WERI-Rb-1 (cell line): ENCODE measurements around the gene TEX11.
"Not testable (repeated sequence)": the region's sequence is repeated elsewhere in the genome, so short reads cannot be mapped to it uniquely, and the experiment has no call there.

Source experiments
- DNase-seq: peaks from one replicate; pipeline ENCODE4 v3.0.0-alpha.2; 2020
- H3K27ac ChIP-seq: fragments of 250-450 bp; sonication (Bioruptor Pico); 2 replicates; pipeline ENCODE4 v1.5.1; 2020; ENCODE audit warnings: mild to moderate bottlenecking, moderate library complexity
- H3K27me3 ChIP-seq: fragments of 250-450 bp; sonication (Bioruptor Pico); 2 replicates; pipeline ENCODE4 v1.5.1; 2021; ENCODE audit warnings: mild to moderate bottlenecking, low read depth, moderate library complexity; ENCODE audit not compliant: insufficient read depth, severe bottlenecking
- H3K36me3 ChIP-seq: fragments of 250-450 bp; sonication (Bioruptor Pico); 2 replicates; pipeline ENCODE4 v1.5.1; 2020; ENCODE audit warnings: mild to moderate bottlenecking, moderate library complexity
- H3K4me3 ChIP-seq: 2 replicates; pipeline ENCODE4 v1.5.1; 2011; ENCODE audit warnings: low read depth, mild to moderate bottlenecking, control low read depth, low read length
- H3K9me3 ChIP-seq: fragments of 250-450 bp; sonication (Bioruptor Pico); 2 replicates; pipeline ENCODE4 v1.5.1; 2021; ENCODE audit warnings: mild to moderate bottlenecking, moderate library complexity; ENCODE audit not compliant: severe bottlenecking
- TF ChIP-seq, protein P1 (sequence below): IDR thresholded peaks from 2 replicates; pipeline ENCODE4 v1.5.1; 2011; ENCODE audit warnings: low read depth, mild to moderate bottlenecking, control low read depth, inconsistent platforms, low read length

TEX11 gene

DNA sequence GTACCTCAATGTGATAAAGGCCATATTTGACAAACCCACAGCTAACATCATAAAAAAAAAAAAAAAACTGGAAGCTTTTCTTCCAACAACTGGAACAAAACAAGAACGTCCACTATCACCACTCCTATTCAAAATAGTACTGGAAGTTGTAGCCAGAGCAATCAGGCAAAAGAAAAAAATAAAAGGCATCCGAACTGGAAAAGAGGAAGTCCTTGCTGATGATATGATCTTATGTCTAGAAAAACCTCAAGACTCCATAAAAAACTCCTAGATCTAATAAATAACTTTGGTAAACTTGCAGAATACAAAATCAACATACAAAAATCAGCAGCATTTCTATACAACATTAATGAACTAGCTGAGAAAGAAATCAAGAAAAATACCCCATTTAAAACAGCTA lies 134.3 kb downstream of the TEX11 start:
- TF ChIP-seq, protein P1, sequence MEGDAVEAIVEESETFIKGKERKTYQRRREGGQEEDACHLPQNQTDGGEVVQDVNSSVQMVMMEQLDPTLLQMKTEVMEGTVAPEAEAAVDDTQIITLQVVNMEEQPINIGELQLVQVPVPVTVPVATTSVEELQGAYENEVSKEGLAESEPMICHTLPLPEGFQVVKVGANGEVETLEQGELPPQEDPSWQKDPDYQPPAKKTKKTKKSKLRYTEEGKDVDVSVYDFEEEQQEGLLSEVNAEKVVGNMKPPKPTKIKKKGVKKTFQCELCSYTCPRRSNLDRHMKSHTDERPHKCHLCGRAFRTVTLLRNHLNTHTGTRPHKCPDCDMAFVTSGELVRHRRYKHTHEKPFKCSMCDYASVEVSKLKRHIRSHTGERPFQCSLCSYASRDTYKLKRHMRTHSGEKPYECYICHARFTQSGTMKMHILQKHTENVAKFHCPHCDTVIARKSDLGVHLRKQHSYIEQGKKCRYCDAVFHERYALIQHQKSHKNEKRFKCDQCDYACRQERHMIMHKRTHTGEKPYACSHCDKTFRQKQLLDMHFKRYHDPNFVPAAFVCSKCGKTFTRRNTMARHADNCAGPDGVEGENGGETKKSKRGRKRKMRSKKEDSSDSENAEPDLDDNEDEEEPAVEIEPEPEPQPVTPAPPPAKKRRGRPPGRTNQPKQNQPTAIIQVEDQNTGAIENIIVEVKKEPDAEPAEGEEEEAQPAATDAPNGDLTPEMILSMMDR = no peak
- H3K4me3 ChIP-seq = no peak overlapping the region
- no peak for DNase-seq
- H3K27ac ChIP-seq = no peak overlapping the region
- H3K36me3 ChIP-seq = no peaks in the 10 kb centered on the region
- no peaks in the 10 kb centered on the region for H3K9me3 ChIP-seq
- peaks cover 2% of the 10 kb centered on the region for H3K27me3 ChIP-seq

DNA sequence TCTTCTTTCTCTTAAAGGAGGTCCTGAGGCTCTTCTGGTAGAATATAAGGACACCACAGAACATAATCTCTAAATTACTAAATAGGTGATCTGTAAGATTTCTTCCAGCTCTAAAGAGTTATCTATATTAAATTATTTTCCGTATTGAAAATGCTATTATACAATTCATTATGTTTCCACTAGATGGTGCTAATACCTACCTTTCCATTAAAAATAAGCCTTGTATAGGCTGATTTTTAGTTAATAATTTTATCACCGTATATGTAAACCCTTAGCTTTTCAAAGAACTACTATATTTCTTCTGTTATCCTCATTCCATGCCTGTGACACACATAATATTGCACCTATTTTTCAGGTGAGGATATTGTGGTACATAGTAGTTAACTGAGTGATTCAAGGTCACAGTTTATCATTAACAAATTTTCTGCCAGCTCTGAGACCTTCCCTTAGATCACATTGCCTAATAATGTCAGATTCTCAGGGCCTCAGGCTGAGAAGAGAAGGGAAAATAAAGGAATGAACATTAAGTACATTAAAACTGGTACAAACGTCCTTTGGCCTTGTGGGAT lies 138.8 kb downstream of the TEX11 start:
- Histone ChIP-seq H3K27me3 (peaks cover 19% of the 10 kb centered on the region), H3K36me3 (no peaks in the 10 kb centered on the region), H3K9me3 (no peaks in the 10 kb centered on the region), H3K27ac (no peak overlapping the region), H3K4me3 (no peak overlapping the region)
- TF ChIP-seq, protein P1 = no peak
- no peak for DNase-seq

DNA sequence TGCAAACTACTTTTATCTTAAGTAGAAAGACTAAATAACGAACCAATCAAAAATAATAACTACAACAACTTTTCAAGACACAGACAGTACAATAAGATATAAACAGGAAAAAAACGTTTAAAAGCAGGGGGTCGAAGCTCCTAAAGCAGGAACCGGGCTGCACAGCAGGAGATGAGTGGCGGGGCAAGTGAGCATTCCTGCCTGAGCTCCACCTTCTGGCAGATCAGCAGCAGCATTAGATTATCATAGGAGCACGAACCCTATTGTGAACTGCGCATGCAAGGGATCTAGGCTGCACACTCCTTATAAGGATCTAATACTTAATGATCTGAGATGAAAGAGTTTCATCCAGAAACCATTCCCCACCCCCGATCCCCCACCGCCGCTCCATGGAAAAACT lies 146.2 kb downstream of the TEX11 start:
- DNase-seq = no peak
- Histone ChIP-seq H3K27me3 (peaks cover 35% of the 10 kb centered on the region), H3K36me3 (no peaks in the 10 kb centered on the region), H3K27ac (no peak overlapping the region), H3K9me3 (peaks cover 3% of the 10 kb centered on the region), H3K4me3 (no peak overlapping the region)
- TF ChIP-seq, protein P1 = no peak; the same call in 1 of the 2 replicates

DNA sequence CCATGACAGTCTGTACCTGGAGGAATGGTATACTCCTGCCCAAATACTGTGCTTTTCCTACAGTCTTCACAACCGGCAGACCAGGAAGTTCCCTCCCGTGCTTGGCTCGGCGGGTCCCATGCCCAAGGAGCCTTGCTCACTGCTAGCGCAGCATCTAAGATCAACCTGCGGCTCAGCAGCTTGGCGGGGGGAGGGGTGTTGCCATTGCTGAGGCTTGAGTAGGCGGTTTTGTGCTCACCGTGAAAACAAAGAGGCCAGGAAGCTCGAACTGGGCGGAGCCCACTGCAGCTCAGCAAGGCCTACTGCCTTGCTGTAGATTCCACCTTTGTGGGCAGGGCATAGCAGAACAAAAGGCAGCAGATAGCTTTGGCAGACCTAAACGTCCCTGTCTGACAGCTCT lies 152.7 kb downstream of the TEX11 start:
- Histone ChIP-seq H3K4me3 (no peak overlapping the region), H3K36me3 (no peaks in the 10 kb centered on the region), H3K9me3 (peaks cover 3% of the 10 kb centered on the region), H3K27ac (no peak overlapping the region), H3K27me3 (peaks cover 15% of the 10 kb centered on the region)
- DNase-seq = no peak
- TF ChIP-seq, protein P1 = no peak

DNA sequence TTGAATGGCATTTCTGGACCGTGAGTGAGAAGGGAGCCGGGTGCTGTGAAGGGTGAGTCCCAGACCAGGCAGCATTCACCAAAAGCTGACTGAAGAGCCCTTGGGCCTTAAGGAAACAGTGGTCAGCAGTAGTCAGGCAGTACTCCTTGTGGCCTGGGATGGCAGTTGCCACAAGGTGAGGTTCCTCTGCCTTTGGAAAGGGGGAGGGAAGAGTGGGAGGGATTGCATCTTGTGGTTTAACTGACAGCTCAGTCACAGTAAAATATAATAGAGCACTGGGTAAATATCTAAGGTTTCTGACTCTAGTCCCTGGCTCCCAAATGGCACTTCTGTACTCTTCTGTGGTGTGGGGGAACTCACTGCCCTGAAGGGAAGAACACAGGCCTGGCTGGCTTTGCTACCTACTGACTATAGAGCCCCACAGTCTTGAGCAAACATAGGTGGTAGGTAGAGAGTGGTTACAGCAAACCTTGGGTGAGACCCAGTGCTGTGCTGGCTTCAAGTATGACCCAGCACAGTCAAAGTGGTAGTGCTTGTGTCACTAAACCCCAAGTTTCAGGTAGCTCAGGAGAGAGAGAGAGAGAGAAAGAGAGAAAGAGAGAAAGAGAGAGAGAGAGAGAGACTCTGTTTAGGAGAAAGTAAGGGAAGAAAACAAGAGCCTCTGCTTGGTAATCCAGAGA lies 154.2 kb downstream of the TEX11 start:
- no peaks in the 10 kb centered on the region for H3K36me3 ChIP-seq
- no peak overlapping the region for H3K27ac ChIP-seq
- H3K27me3 ChIP-seq = peaks cover 15% of the 10 kb centered on the region
- H3K9me3 ChIP-seq = no peaks in the 10 kb centered on the region
- TF ChIP-seq, protein P1 = no peak
- no peak overlapping the region for H3K4me3 ChIP-seq
- no peak for DNase-seq

DNA sequence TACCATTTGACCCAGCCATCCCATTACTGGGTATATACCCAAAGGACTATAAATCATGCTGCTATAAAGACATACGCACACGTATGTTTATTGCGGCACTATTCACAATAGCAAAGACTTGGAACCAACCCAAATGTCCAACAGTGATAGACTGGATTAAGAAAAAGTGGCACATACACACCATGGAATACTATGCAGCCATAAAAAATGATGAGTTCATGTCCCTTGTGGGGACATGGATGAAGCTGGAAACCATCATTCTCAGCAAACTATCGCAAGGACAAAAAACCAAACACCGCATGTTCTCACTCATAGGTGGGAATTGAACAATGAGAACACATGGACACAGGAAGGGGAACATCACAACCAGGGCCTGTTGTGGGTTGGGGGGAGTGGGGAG lies 174.7 kb downstream of the TEX11 start:
- H3K27ac ChIP-seq, DNase-seq, H3K4me3 ChIP-seq, H3K9me3 ChIP-seq, H3K36me3 ChIP-seq, H3K27me3 ChIP-seq: not testable (repeated sequence)

DNA sequence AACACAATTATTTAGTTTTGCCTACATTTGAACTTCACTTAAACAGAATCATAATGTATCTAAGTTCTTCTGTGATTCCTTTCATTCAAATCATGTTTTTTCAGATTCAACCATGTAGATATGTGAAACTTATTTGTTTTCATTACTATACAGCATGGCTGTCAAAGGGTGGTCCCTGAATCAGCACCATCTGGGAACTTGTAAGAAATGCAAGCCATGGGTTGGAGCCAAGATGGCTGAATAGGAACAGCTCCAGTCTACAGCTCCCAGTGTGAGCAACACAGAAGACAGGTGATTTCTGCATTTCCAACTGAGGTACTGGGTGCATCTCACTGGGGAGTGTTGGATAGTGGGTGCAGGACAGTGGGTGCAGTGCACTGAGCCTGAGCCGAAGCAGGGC lies 180.6 kb downstream of the TEX11 start:
- peaks cover 11% of the 10 kb centered on the region for H3K27me3 ChIP-seq
- not testable (repeated sequence) for H3K9me3 ChIP-seq, H3K27ac ChIP-seq, DNase-seq, H3K4me3 ChIP-seq, H3K36me3 ChIP-seq
